GM19468 (cell line): ENCODE measurements around the gene ADRB1.
A peak's percentile ranks its signal among the peaks of the same experiment; 100 is the strongest.

Experiments
- ATAC-seq: cut with Tn5 transposase; IDR thresholded peaks from one replicate; pipeline ENCODE4 v1.9.1; 2021; ENCODE audit warnings: mild to moderate bottlenecking, moderate library complexity, moderate number of reproducible peaks; ENCODE audit not compliant: unreplicated experiment; ENCODE audit errors: extremely low read depth

ADRB1 gene

GRCh38 chr10:114051714-114052113, 8.0 kb downstream of the ADRB1 start:
- no peak for ATAC-seq

GRCh38 chr10:114052255-114052654, 8.6 kb downstream of the ADRB1 start:
- ATAC-seq, result no peak

- ATAC-seq, result no peak
Observed at GRCh38 chr10:114053946-114054345, 10.3 kb downstream of the ADRB1 start.

- no peak for ATAC-seq
Observed at GRCh38 chr10:114057855-114058254, 14.2 kb downstream of the ADRB1 start.

- ATAC-seq, result no peak
Observed at GRCh38 chr10:114058297-114058696, 14.6 kb downstream of the ADRB1 start.

GRCh38 chr10:114059561-114059960, 15.9 kb downstream of the ADRB1 start:
- no peak for ATAC-seq

GRCh38 chr10:114060456-114060855, 16.8 kb downstream of the ADRB1 start:
- ATAC-seq, result no peak

- ATAC-seq, result no peak
Observed at GRCh38 chr10:114061148-114061547, 17.5 kb downstream of the ADRB1 start.

GRCh38 chr10:114061789-114062188, 18.1 kb downstream of the ADRB1 start:
- ATAC-seq, result no peak

- no peak for ATAC-seq
Observed at GRCh38 chr10:114064151-114065048, 20.7 kb downstream of the ADRB1 start.

- no peak for ATAC-seq
Observed at GRCh38 chr10:114065049-114065435, 21.4 kb downstream of the ADRB1 start.

- ATAC-seq, result no peak
Observed at GRCh38 chr10:114068054-114068707, 24.5 kb downstream of the ADRB1 start.

- ATAC-seq, result no peak
Observed at GRCh38 chr10:114070710-114071109, 27.0 kb downstream of the ADRB1 start.

GRCh38 chr10:114071178-114071577, 27.5 kb downstream of the ADRB1 start:
- no peak for ATAC-seq

- peak; percentile 42 for ATAC-seq
Observed at GRCh38 chr10:114073395-114074186, 29.9 kb downstream of the ADRB1 start.

- no peak for ATAC-seq
Observed at GRCh38 chr10:114075093-114075492, 31.4 kb downstream of the ADRB1 start.

GRCh38 chr10:114077347-114077746, 33.7 kb downstream of the ADRB1 start:
- no peak for ATAC-seq

GRCh38 chr10:114077815-114078219, 34.2 kb downstream of the ADRB1 start:
- ATAC-seq, result no peak

GRCh38 chr10:114078346-114078745, 34.7 kb downstream of the ADRB1 start:
- no peak for ATAC-seq

- ATAC-seq, result no peak
Observed at GRCh38 chr10:114079421-114079820, 35.8 kb downstream of the ADRB1 start.
